Mesendoderm (in vitro differentiated cells): ENCODE data around the gene SENP3. TPM values are rescaled to one million over a fixed set of nuclear protein-coding genes. Genes with fewer than 3 reads are reported as not detected.

ENCODE experiments used
- DNase-seq: peaks from one replicate; pipeline ENCODE4 v3.0.0; 2013
- H2AK5ac ChIP-seq: 2 replicates; pipeline ENCODE4 v1.6.1; 2013; ENCODE audit warnings: low read length, inconsistent platforms
- H2BK120ac ChIP-seq: 2 replicates; pipeline ENCODE4 v1.6.1; 2013; ENCODE audit warnings: low read depth, mild to moderate bottlenecking, low read length, moderate library complexity, mixed read lengths
- H2BK15ac ChIP-seq: replicated peaks from 2 replicates; pipeline ENCODE4 v1.6.1; 2013; ENCODE audit warnings: low read depth, mild to moderate bottlenecking, moderate library complexity
- H2BK5ac ChIP-seq: 2 replicates; pipeline ENCODE4 v1.6.1; 2013; ENCODE audit warnings: low read length, inconsistent platforms
- H3K18ac ChIP-seq: 2 replicates; pipeline ENCODE4 v1.6.1; 2013; ENCODE audit warnings: mild to moderate bottlenecking, low read length, mixed read lengths
- H3K23ac ChIP-seq: one replicate; pipeline ENCODE4 v1.6.1; 2013; ENCODE audit warnings: low read length
- H3K27ac ChIP-seq: 2 replicates; pipeline ENCODE4 v1.5.1; 2013; ENCODE audit warnings: low read depth, mild to moderate bottlenecking, inconsistent platforms, low read length, moderate library complexity
- H3K27me3 ChIP-seq: 2 replicates; pipeline ENCODE4 v1.6.1; 2013; ENCODE audit warnings: low read length, control low read depth, mild to moderate bottlenecking, inconsistent platforms; ENCODE audit not compliant: insufficient read depth, poor library complexity
- H3K36me3 ChIP-seq: 2 replicates; pipeline ENCODE4 v1.6.1; 2013; ENCODE audit warnings: low read length, inconsistent platforms; ENCODE audit not compliant: control insufficient read depth, insufficient read depth
- H3K4ac ChIP-seq: one replicate; pipeline ENCODE4 v1.6.1; 2013; ENCODE audit warnings: low read depth, mild to moderate bottlenecking, low read length, moderate library complexity
- H3K4me1 ChIP-seq: 2 replicates; pipeline ENCODE4 v1.6.1; 2013; ENCODE audit warnings: low read depth, low read length, inconsistent platforms; ENCODE audit not compliant: control insufficient read depth
- H3K4me2 ChIP-seq: 2 replicates; pipeline ENCODE4 v1.6.1; 2013; ENCODE audit warnings: low read length
- H3K4me3 ChIP-seq: 2 replicates; pipeline ENCODE4 v1.5.1; 2013; ENCODE audit warnings: mild to moderate bottlenecking, low read length
- H3K56ac ChIP-seq: one replicate; pipeline ENCODE4 v1.6.1; 2013; ENCODE audit warnings: low read length
- H3K79me1 ChIP-seq: 2 replicates; pipeline ENCODE4 v1.6.1; 2013; ENCODE audit warnings: low read length, inconsistent platforms
- H3K79me2 ChIP-seq: 2 replicates; pipeline ENCODE4 v1.6.1; 2013; ENCODE audit warnings: mild to moderate bottlenecking, low read length; ENCODE audit not compliant: control insufficient read depth, insufficient read depth
- H3K9ac ChIP-seq: 2 replicates; pipeline ENCODE4 v1.6.1; 2013; ENCODE audit warnings: low read length, inconsistent platforms
- H4K5ac ChIP-seq: one replicate; pipeline ENCODE4 v1.6.1; 2013; ENCODE audit warnings: low read length
- H4K8ac ChIP-seq: one replicate; pipeline ENCODE4 v1.6.1; 2013; ENCODE audit warnings: low read depth, mild to moderate bottlenecking, control low read depth, low read length, moderate library complexity
- WGBS: extraction: QIAGEN DNeasy Blood & Tissue Kit; methylation state at CpG from one replicate; pipeline ENCODE4 v1.1.7; 2013; ENCODE audit warnings: low lambda C conversion rate, missing lambda C conversion rate; ENCODE audit not compliant: insufficient coverage; ENCODE audit errors: extremely low coverage; 5-methylcytosine and 5-hydroxymethylcytosine counted together
- polyA plus RNA-seq, 2 experiments: library from polyadenylated mRNA; stranded (reverse); fragments of 200-250 nt; gene quantifications; one replicate each; pipeline ENCODE4 v1.2.3, GENCODE V29; 2013

The SENP3 gene
- 59.2 TPM for polyA plus RNA-seq (2013, experiment 1 of 2)
- 55.7 TPM for polyA plus RNA-seq (2013, experiment 2 of 2)

GRCh38 chr17:7561589-7562207 lies at the start of gene SENP3:
Gene SENP3 (plus strand): TSS chr17:7561919. CDS start chr17:7563077, 1,158 bp downstream.
- H3K23ac ChIP-seq: peak within 1 kb of the TSS; percentile 80
- H3K36me3 ChIP-seq: peaks cover 15% of the 10 kb centered on the region
- H3K4ac ChIP-seq: peak within 1 kb of the TSS; percentile 99
- H2BK15ac ChIP-seq: no peak within 1 kb of the TSS
- H3K4me1 ChIP-seq: peaks cover 7% of the 10 kb centered on the region
- peaks cover 23% of the 10 kb centered on the region for H3K79me1 ChIP-seq
- H3K79me2 ChIP-seq: peaks cover 30% of the 10 kb centered on the region
- H4K8ac ChIP-seq: peak within 1 kb of the TSS; percentile 16
- WGBS: no CpG with 5 or more reads among the region's 82 CpGs
- H3K18ac ChIP-seq: peak within 1 kb of the TSS; percentile 89
- H3K9ac ChIP-seq: peak within 1 kb of the TSS; percentile 94
- peak within 1 kb of the TSS; percentile 100 for H3K4me2 ChIP-seq
- H2AK5ac ChIP-seq: peak within 1 kb of the TSS; percentile 90
- no peak within 1 kb of the TSS for H2BK120ac ChIP-seq
- H2BK5ac ChIP-seq: peak within 1 kb of the TSS; percentile 27
- H4K5ac ChIP-seq: no peak within 1 kb of the TSS
- peak within 1 kb of the TSS; percentile 96 for H3K56ac ChIP-seq
- H3K27me3 ChIP-seq: no peaks in the 10 kb centered on the region
- H3K27ac ChIP-seq: peak within 1 kb of the TSS; percentile 81
- peak; percentile 91 for DNase-seq
- peak within 1 kb of the TSS; percentile 87 for H3K4me3 ChIP-seq

GRCh38 chr17:7512105-7512504 lies 49.6 kb upstream of the SENP3 start:
- H3K27ac ChIP-seq: no peak overlapping the region
- H3K56ac ChIP-seq: no peak overlapping the region
- H3K23ac ChIP-seq: no peak overlapping the region
- no peak overlapping the region for H2BK5ac ChIP-seq
- H3K9ac ChIP-seq: no peak overlapping the region
- H3K4me1 ChIP-seq: no peaks in the 10 kb centered on the region
- no peak for DNase-seq
- no peak overlapping the region for H3K18ac ChIP-seq
- H3K27me3 ChIP-seq: no peaks in the 10 kb centered on the region
- no peak overlapping the region for H3K4ac ChIP-seq
- H4K5ac ChIP-seq: no peak overlapping the region
- H3K79me2 ChIP-seq: no peaks in the 10 kb centered on the region
- H3K4me3 ChIP-seq: no peak overlapping the region
- no peak overlapping the region for H2BK15ac ChIP-seq
- H3K36me3 ChIP-seq: peaks cover 36% of the 10 kb centered on the region
- no CpG with 5 or more reads among the region's 15 CpGs for WGBS
- no peak overlapping the region for H2AK5ac ChIP-seq
- no peaks in the 10 kb centered on the region for H3K79me1 ChIP-seq
- H2BK120ac ChIP-seq: no peak overlapping the region
- H3K4me2 ChIP-seq: no peak overlapping the region
- H4K8ac ChIP-seq: no peak overlapping the region

GRCh38 chr17:7512824-7513540 lies 48.7 kb upstream of the SENP3 start:
- no peak for DNase-seq
- H3K9ac ChIP-seq: no peak overlapping the region
- no peak overlapping the region for H4K5ac ChIP-seq
- no peak overlapping the region for H3K56ac ChIP-seq
- H3K4me1 ChIP-seq: no peaks in the 10 kb centered on the region
- H3K23ac ChIP-seq: no peak overlapping the region
- H3K27ac ChIP-seq: no peak overlapping the region
- H2BK120ac ChIP-seq: no peak overlapping the region
- no peak overlapping the region for H2BK15ac ChIP-seq
- WGBS: no CpG with 5 or more reads among the region's 20 CpGs
- H2AK5ac ChIP-seq: no peak overlapping the region
- H3K18ac ChIP-seq: no peak overlapping the region
- H3K4me3 ChIP-seq: no peak overlapping the region
- peaks cover 35% of the 10 kb centered on the region for H3K36me3 ChIP-seq
- no peaks in the 10 kb centered on the region for H3K27me3 ChIP-seq
- H3K79me2 ChIP-seq: no peaks in the 10 kb centered on the region
- H3K79me1 ChIP-seq: no peaks in the 10 kb centered on the region
- no peak overlapping the region for H3K4me2 ChIP-seq
- H2BK5ac ChIP-seq: no peak overlapping the region
- H3K4ac ChIP-seq: no peak overlapping the region
- no peak overlapping the region for H4K8ac ChIP-seq

- Histone ChIP-seq H3K4ac (no peak overlapping the region), H4K5ac (no peak overlapping the region), H3K4me2 (no peak overlapping the region), H2BK5ac (no peak overlapping the region), H3K56ac (no peak overlapping the region), H3K4me1 (no peaks in the 10 kb centered on the region), H4K8ac (no peak overlapping the region), H3K27ac (no peak overlapping the region), H2AK5ac (no peak overlapping the region), H3K4me3 (no peak overlapping the region), H2BK15ac (no peak overlapping the region), H2BK120ac (no peak overlapping the region), H3K79me1 (no peaks in the 10 kb centered on the region), H3K27me3 (no peaks in the 10 kb centered on the region), H3K18ac (no peak overlapping the region), H3K36me3 (peaks cover 30% of the 10 kb centered on the region), H3K9ac (no peak overlapping the region), H3K79me2 (no peaks in the 10 kb centered on the region), H3K23ac (no peak overlapping the region)
- DNase-seq: no peak
- no CpG with 5 or more reads among the region's 17 CpGs for WGBS
Measured at GRCh38 chr17:7513850-7514419, 47.8 kb upstream of the SENP3 start.

- no peak overlapping the region for H4K5ac ChIP-seq
- no CpG with 5 or more reads among the region's 13 CpGs for WGBS
- no peak overlapping the region for H2AK5ac ChIP-seq
- H3K36me3 ChIP-seq: peaks cover 22% of the 10 kb centered on the region
- no peak overlapping the region for H2BK5ac ChIP-seq
- no peak overlapping the region for H3K27ac ChIP-seq
- H3K18ac ChIP-seq: no peak overlapping the region
- no peak overlapping the region for H2BK120ac ChIP-seq
- H4K8ac ChIP-seq: no peak overlapping the region
- H3K23ac ChIP-seq: no peak overlapping the region
- no peak overlapping the region for H2BK15ac ChIP-seq
- no peaks in the 10 kb centered on the region for H3K27me3 ChIP-seq
- no peak overlapping the region for H3K4me2 ChIP-seq
- no peak overlapping the region for H3K4me3 ChIP-seq
- no peak for DNase-seq
- H3K9ac ChIP-seq: no peak overlapping the region
- no peak overlapping the region for H3K4ac ChIP-seq
- no peak overlapping the region for H3K56ac ChIP-seq
- H3K79me2 ChIP-seq: no peaks in the 10 kb centered on the region
- H3K4me1 ChIP-seq: no peaks in the 10 kb centered on the region
- H3K79me1 ChIP-seq: no peaks in the 10 kb centered on the region
Measured at GRCh38 chr17:7515911-7516610, 45.7 kb upstream of the SENP3 start.
